Measurements from ENCODE around the gene GUCY1A2.

The GUCY1A2 gene

GRCh38 chr11:106998916-106999188, 19.4 kb downstream of the GUCY1A2 start:
- no peak for DNase-seq (ENCODE audit: low read depth)

- DNase-seq (ENCODE audit: low read depth) = no peak
Observed at GRCh38 chr11:106998116-106998915, 20.0 kb downstream of the GUCY1A2 start.

- DNase-seq (ENCODE audit: low read depth) = no peak
Observed at GRCh38 chr11:106997227-106997626, 21.0 kb downstream of the GUCY1A2 start.

GRCh38 chr11:106996691-106997090, 21.6 kb downstream of the GUCY1A2 start:
- DNase-seq (ENCODE audit: low read depth) = no peak

- DNase-seq (ENCODE audit: low read depth) = no peak
Observed at GRCh38 chr11:106990331-106990730, 27.9 kb downstream of the GUCY1A2 start.

- DNase-seq (ENCODE audit: low read depth) = no peak
Observed at GRCh38 chr11:106989078-106989455, 29.2 kb downstream of the GUCY1A2 start.

- DNase-seq (ENCODE audit: low read depth) = no peak
Observed at GRCh38 chr11:106988151-106989077, 29.9 kb downstream of the GUCY1A2 start.

- no peak for DNase-seq (ENCODE audit: low read depth)
Observed at GRCh38 chr11:106986673-106987072, 31.6 kb downstream of the GUCY1A2 start.

GRCh38 chr11:106986261-106986660, 32.0 kb downstream of the GUCY1A2 start:
- DNase-seq (ENCODE audit: low read depth) = no peak

- DNase-seq (ENCODE audit: low read depth) = no peak
Observed at GRCh38 chr11:106983991-106984390, 34.3 kb downstream of the GUCY1A2 start.

- no peak for DNase-seq (ENCODE audit: low read depth)
Observed at GRCh38 chr11:106983261-106983660, 35.0 kb downstream of the GUCY1A2 start.

- no peak for DNase-seq (ENCODE audit: low read depth)
Observed at GRCh38 chr11:106974831-106975230, 43.4 kb downstream of the GUCY1A2 start.

GRCh38 chr11:106971864-106972263, 46.4 kb downstream of the GUCY1A2 start:
- DNase-seq (ENCODE audit: low read depth) = no peak

GRCh38 chr11:106969644-106970355, 48.5 kb downstream of the GUCY1A2 start:
- no peak for DNase-seq (ENCODE audit: low read depth)

GRCh38 chr11:106962995-106963394, 55.3 kb downstream of the GUCY1A2 start:
- no peak for DNase-seq (ENCODE audit: low read depth)

- no peak for DNase-seq (ENCODE audit: low read depth)
Observed at GRCh38 chr11:106961518-106961917, 56.8 kb downstream of the GUCY1A2 start.

- no peak for DNase-seq (ENCODE audit: low read depth)
Observed at GRCh38 chr11:106961048-106961447, 57.2 kb downstream of the GUCY1A2 start.

GRCh38 chr11:106959800-106960199, 58.5 kb downstream of the GUCY1A2 start:
- no peak for DNase-seq (ENCODE audit: low read depth)

- DNase-seq (ENCODE audit: low read depth) = no peak
Observed at GRCh38 chr11:106959386-106959785, 58.9 kb downstream of the GUCY1A2 start.

- DNase-seq (ENCODE audit: low read depth) = no peak
Observed at GRCh38 chr11:106958517-106959248, 59.6 kb downstream of the GUCY1A2 start.

- no peak for DNase-seq (ENCODE audit: low read depth)
Observed at GRCh38 chr11:106957030-106957482, 61.2 kb downstream of the GUCY1A2 start.

GRCh38 chr11:106950067-106950491, 68.2 kb downstream of the GUCY1A2 start:
- no peak for DNase-seq (ENCODE audit: low read depth)

All from CMK (cell line).